Thoracic aorta (tissue), 2 donors: ENCODE measurements around the gene XAB2. TPM values are rescaled to one million over a fixed set of nuclear protein-coding genes. Genes with fewer than 3 reads are reported as not detected.

ENCODE experiments used
- ATAC-seq: fragments of 150-250 bp; one replicate; pipeline ENCODE4 v1.8.0; 2017; ENCODE audit warnings: low read depth; ENCODE audit not compliant: insufficient number of reproducible peaks, low FRiP score
- DNase-seq: peaks from one replicate; pipeline ENCODE4 v3.0.0-alpha.2; 2020; ENCODE audit warnings: low spot score
- H3K27ac ChIP-seq, 2 donors: fragments of 200-600 bp; sonication (generic); 1 replicate in 1 of 2; 2 replicates in 1 of 2; pipeline ENCODE4 v1.5.1; 2016; ENCODE audit warnings: mild to moderate bottlenecking in 2 of 2, moderate library complexity in 2 of 2
- H3K27me3 ChIP-seq: fragments of 200-600 bp; sonication (generic); replicated peaks from 2 replicates; pipeline ENCODE4 v1.6.0; 2016; ENCODE audit warnings: mild to moderate bottlenecking; ENCODE audit not compliant: insufficient read depth
- H3K36me3 ChIP-seq: fragments of 200-600 bp; sonication (generic); one replicate; pipeline ENCODE4 v1.5.1; 2016
- H3K4me1 ChIP-seq, 2 donors: fragments of 200-600 bp; sonication (generic); 1 replicate in 1 of 2; 2 replicates in 1 of 2; pipeline versions ENCODE4 v1.5.1 to v1.6.0; 2016; ENCODE audit warnings: low read depth in 2 of 2, mild to moderate bottlenecking in 1 of 2; ENCODE audit not compliant: control insufficient read depth in 1 of 2
- H3K4me3 ChIP-seq: fragments of 200-600 bp; sonication (generic); 2 replicates; pipeline ENCODE4 v1.5.1; 2016; ENCODE audit warnings: mild to moderate bottlenecking
- H3K9me3 ChIP-seq: fragments of 200-600 bp; sonication (generic); 2 replicates; pipeline ENCODE4 v1.5.1; 2016
- total RNA-seq, 2 donors: library from RNA; depleted of rRNA; stranded (reverse); fragments of >200 nt; gene quantifications; one replicate each; pipeline versions ENCODE4 v1.1.0 to v1.2.3, GENCODE V29; 2016
- TF ChIP-seq, protein P1 (sequence below): fragments of 200-600 bp; sonication (generic); IDR thresholded peaks from one replicate; pipeline ENCODE4 v1.5.1; 2019; ENCODE audit warnings: antibody characterized with exemption

The XAB2 gene
- total RNA-seq: 10 to 100 TPM; 34.1 to 40.6 TPM

DNA sequence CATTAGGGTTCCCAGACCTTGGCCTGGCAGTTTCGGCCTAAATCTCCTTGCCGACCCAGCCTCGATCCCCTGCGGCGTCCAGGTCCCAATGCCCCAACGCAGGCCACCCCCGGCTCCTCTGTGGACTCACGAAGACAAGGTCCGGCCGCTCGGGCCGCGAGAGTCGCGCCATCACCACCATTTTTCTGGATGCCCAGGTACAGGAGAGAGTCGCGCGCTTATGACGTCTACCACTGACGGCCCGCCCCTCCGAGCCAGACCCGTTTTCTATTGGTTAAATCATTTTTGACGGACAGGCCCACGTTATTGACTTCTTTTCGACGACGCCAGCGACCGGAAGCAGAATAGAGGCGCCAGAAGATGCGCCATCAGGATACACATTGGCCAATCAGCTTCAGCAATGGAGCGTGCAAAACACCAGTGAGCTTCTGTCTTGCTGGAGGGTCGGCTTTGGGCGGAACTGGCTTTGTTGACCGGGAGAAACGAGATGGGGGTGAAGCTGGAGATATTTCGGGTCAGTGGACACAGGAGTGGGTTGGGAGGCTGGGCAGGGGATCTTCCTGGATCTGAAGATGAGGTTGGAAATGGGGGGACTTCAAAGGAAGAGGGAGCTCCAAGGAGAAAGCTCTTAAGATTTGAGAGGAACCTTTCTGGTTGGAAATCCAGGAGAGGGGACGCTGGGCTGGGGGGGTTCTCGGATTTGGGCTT is at the start of gene XAB2, which contains the start of gene PET100:
TSS of gene XAB2 (minus strand) at position 199 of the 708 bp plus-strand sequence. CDS start at position 181, 18 bp downstream.
TSS of gene PET100 (plus strand) at position 447 of the 708 bp plus-strand sequence. CDS start at position 488, 41 bp downstream.
- Histone ChIP-seq H3K4me3 (peak within 1 kb of the TSS; percentile 99), H3K9me3 (no peaks in the 10 kb centered on the region), H3K27me3 (no peaks in the 10 kb centered on the region), H3K27ac (peak within 1 kb of the TSS; percentile 81 to 85), H3K4me1 (peaks cover 22 to 29% of the 10 kb centered on the region in 2 donors), H3K36me3 (peaks cover 6% of the 10 kb centered on the region)
- TF ChIP-seq, protein P1, sequence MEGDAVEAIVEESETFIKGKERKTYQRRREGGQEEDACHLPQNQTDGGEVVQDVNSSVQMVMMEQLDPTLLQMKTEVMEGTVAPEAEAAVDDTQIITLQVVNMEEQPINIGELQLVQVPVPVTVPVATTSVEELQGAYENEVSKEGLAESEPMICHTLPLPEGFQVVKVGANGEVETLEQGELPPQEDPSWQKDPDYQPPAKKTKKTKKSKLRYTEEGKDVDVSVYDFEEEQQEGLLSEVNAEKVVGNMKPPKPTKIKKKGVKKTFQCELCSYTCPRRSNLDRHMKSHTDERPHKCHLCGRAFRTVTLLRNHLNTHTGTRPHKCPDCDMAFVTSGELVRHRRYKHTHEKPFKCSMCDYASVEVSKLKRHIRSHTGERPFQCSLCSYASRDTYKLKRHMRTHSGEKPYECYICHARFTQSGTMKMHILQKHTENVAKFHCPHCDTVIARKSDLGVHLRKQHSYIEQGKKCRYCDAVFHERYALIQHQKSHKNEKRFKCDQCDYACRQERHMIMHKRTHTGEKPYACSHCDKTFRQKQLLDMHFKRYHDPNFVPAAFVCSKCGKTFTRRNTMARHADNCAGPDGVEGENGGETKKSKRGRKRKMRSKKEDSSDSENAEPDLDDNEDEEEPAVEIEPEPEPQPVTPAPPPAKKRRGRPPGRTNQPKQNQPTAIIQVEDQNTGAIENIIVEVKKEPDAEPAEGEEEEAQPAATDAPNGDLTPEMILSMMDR: no peak
- DNase-seq (peak; percentile 95), ATAC-seq (peak; percentile 100)

DNA sequence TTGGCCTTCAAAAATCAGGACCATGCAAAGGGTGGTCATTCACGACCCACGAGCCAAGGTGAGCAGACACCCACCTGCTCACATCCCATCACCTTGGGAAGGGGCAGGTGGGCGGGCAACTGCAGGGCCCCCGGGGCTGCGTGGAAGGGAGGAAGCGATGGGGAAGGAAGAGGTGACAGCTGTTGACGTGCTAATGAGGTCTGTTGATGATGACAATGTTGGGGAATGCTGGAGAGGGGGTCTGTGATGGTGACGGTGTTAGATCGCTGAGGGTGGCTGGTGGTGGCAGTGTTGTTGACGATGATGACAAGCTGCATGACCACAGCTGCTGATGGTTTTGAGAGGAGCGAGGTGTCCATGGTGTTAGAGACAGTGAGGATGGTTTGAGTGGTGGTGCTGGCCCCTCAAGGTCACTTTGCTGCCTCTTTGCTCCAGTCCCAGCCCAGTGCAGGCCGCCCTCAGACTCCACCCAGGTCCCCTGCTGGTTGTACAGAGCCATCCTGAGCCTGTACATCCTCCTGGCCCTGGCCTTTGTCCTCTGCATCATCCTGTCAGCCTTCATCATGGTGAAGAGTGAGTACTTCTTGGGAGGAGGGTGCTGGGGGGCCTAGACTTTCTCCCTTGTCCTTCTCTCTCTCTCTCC is 48.4 kb upstream of the XAB2 start:
- H3K36me3 ChIP-seq: peaks cover 7% of the 10 kb centered on the region
- no peak overlapping the region for H3K27ac ChIP-seq
- H3K27me3 ChIP-seq: no peaks in the 10 kb centered on the region
- no peak overlapping the region for H3K4me3 ChIP-seq
- TF ChIP-seq, protein P1: no peak
- no peaks in the 10 kb centered on the region for H3K9me3 ChIP-seq
- ATAC-seq (no peak), DNase-seq (no peak)
- peaks cover 5 to 17% of the 10 kb centered on the region in 2 donors for H3K4me1 ChIP-seq

DNA sequence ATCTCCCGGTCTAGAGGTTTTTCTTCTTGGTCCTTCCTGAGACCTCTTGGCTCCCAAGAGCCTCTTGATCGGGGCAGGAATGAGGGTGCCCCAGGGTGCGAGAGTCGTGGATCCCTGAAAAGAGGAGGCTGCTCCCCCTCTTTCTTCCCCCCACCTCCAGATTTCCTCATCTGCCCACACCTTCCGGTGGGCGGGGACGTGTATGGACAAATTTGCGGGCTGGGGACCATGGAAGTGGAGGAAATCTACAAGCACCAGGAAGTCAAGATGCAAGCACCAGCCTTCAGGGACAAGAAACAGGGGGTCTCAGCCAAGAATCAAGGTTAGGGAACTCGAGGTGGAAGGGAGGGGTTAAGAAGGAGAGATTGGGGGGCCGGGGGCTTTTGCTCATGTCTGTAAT is 47.5 kb upstream of the XAB2 start, which contains the start of gene MCEMP1:
TSS of gene MCEMP1 (plus strand) at position 237 of the 400 bp plus-strand sequence. CDS start at position 268, 31 bp downstream.
- DNase-seq (no peak), ATAC-seq (no peak)
- Histone ChIP-seq H3K27me3 (no peaks in the 10 kb centered on the region), H3K36me3 (no peaks in the 10 kb centered on the region), H3K4me3 (no peak within 1 kb of the TSS), H3K9me3 (no peaks in the 10 kb centered on the region), H3K4me1 (peaks cover 1 to 10% of the 10 kb centered on the region in 2 donors), H3K27ac (no peak within 1 kb of the TSS)
- TF ChIP-seq, protein P1: no peak

DNA sequence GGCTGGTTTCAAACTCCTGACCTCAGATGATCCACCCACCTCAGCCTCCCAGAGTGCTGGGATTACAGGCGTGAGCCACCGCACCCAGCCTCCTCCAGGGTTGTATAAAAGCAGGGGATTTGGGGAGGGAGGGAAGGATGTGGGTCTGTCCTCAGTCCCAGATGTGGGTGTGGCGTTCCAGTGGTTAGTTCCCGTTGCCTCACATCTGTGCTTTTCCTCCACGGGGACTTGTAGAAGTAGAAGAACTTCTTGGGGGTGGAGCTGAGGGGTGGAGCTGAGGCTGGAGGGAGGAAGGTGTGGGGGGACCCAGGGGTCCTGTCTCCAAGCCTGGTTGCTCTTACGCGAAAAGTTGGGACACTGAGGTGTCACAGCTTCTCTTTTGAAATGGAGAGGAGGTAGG is 47.0 kb upstream of the XAB2 start:
- TF ChIP-seq, protein P1: no peak
- ATAC-seq (no peak), DNase-seq (no peak)
- no peak overlapping the region for H3K4me3 ChIP-seq
- H3K9me3 ChIP-seq: no peaks in the 10 kb centered on the region
- no peaks in the 10 kb centered on the region for H3K36me3 ChIP-seq
- no peak overlapping the region for H3K27ac ChIP-seq
- H3K4me1 ChIP-seq: peaks cover 0 to 5% of the 10 kb centered on the region in 2 donors
- H3K27me3 ChIP-seq: no peaks in the 10 kb centered on the region
